Posterior cingulate gyrus (tissue), 11 donors: ENCODE results near the gene ADAMTS14.

Experiments
- DNase-seq, 10 donors: peaks; one replicate each; pipeline versions ENCODE4 v3.0.0 to v3.0.0-alpha.2; 2020 to 2021; ENCODE audit warnings: mixed read lengths in 3 of 10
- intact Hi-C: fragments of 100-400 bp; cut with DNase I; formaldehyde crosslinking; loops from one replicate; pipeline ENCODE4 v1.15.1; 2023

ADAMTS14 gene

GRCh38 chr10:70803775-70804420 lies 131.6 kb downstream of the ADAMTS14 start:
- no peak for DNase-seq
- intact Hi-C loops, result no loop called here

GRCh38 chr10:70804421-70804808 lies 132.1 kb downstream of the ADAMTS14 start:
- no peak for DNase-seq

GRCh38 chr10:70805619-70806215 lies 133.4 kb downstream of the ADAMTS14 start:
- intact Hi-C loops, result no loop called here
- no peak for DNase-seq

More at GRCh38 chr10:70804421-70804808, 132.1 kb downstream of the ADAMTS14 start:
- intact Hi-C loops, result no loop called here

GRCh38 chr10:70806841-70807240 lies 134.5 kb downstream of the ADAMTS14 start:
- intact Hi-C loops, result no loop called here
- DNase-seq, result no peak

- intact Hi-C loops, result no loop called here
- no peak for DNase-seq
Measured at GRCh38 chr10:70807556-70807955, 135.2 kb downstream of the ADAMTS14 start.

- DNase-seq, result no peak
- intact Hi-C loops, result no loop called here
Measured at GRCh38 chr10:70809011-70809611, 136.8 kb downstream of the ADAMTS14 start.

GRCh38 chr10:70809726-70810125 lies 137.4 kb downstream of the ADAMTS14 start:
- no peak for DNase-seq
- intact Hi-C loops, result no loop called here

GRCh38 chr10:70810967-70811366 lies 138.7 kb downstream of the ADAMTS14 start:
- intact Hi-C loops, result no loop called here

GRCh38 chr10:70811881-70812280 lies 139.6 kb downstream of the ADAMTS14 start:
- intact Hi-C loops, result no loop called here
- no peak for DNase-seq

More at GRCh38 chr10:70810967-70811366, 138.7 kb downstream of the ADAMTS14 start:
- DNase-seq, result no peak
